ENCODE measurements around the gene REEP5. TPM values are rescaled to one million over a fixed set of nuclear protein-coding genes. Genes with fewer than 3 reads are reported as not detected.

The REEP5 gene
- total RNA-seq, 1 experiment from 2014 or later: 50.5 TPM

DNA sequence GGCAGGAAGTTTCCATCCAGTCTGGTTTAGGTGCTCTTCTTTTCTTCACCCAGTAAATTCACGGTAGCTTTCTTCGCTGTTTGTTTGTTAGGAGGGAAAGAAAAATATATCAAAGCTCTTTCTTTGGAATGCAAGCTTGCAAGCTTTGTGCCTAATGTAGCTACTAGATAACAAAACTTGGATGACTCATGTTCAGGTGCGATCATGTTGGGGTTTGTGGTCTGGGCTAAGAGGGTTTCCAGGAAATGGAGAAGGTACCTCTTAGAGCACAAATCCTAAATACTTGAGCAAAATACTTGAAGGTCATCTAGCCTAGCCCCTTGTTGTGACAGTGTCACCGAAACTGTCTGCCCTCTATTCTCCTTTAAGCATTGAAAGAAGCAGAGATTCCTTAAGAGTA lies 43.3 kb downstream of the REEP5 start:
- BruUV-seq (replicated peaks): no TSS peak
- no peak for DNase-seq (ENCODE audit: low spot score)
- Histone ChIP-seq H3K36me3 (ENCODE audit: insufficient read depth, low read length, poor library complexity, severe bottlenecking) (peaks cover 28% of the 10 kb centered on the region), H3K4me3 (ENCODE audit: low read depth, low read length, poor library complexity, severe bottlenecking) (no peak overlapping the region), H3K27me3 (replicated peaks; ENCODE audit: insufficient read depth, low read depth, low read length, poor library complexity) (no peaks in the 10 kb centered on the region), H3K27ac (ENCODE audit: low read depth, low read length, poor library complexity, severe bottlenecking) (no peak overlapping the region), H3K9me3 (ENCODE audit: low read depth, low read length, poor library complexity, severe bottlenecking) (no peaks in the 10 kb centered on the region), H3K4me1 (ENCODE audit: insufficient read depth, low read length, poor library complexity, severe bottlenecking) (no peaks in the 10 kb centered on the region)
- ChIA-PET POLR2A (ENCODE audit: low non-redundant PET) (no interaction called here), CTCF (no interaction called here)
- no peak for TF ChIP-seq EZH2 (IDR thresholded peaks at IDR 0.05; ENCODE audit: borderline replicate concordance, low read depth, low read length, poor library complexity, severe bottlenecking)
- TF ChIP-seq, protein P1, sequence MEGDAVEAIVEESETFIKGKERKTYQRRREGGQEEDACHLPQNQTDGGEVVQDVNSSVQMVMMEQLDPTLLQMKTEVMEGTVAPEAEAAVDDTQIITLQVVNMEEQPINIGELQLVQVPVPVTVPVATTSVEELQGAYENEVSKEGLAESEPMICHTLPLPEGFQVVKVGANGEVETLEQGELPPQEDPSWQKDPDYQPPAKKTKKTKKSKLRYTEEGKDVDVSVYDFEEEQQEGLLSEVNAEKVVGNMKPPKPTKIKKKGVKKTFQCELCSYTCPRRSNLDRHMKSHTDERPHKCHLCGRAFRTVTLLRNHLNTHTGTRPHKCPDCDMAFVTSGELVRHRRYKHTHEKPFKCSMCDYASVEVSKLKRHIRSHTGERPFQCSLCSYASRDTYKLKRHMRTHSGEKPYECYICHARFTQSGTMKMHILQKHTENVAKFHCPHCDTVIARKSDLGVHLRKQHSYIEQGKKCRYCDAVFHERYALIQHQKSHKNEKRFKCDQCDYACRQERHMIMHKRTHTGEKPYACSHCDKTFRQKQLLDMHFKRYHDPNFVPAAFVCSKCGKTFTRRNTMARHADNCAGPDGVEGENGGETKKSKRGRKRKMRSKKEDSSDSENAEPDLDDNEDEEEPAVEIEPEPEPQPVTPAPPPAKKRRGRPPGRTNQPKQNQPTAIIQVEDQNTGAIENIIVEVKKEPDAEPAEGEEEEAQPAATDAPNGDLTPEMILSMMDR (conservative IDR thresholded peaks at IDR 0.05; ENCODE audit: low read depth, low read length): no peak
- intact Hi-C loops (cut with micrococcal nuclease; ENCODE audit: unreplicated experiment): no loop called here

DNA sequence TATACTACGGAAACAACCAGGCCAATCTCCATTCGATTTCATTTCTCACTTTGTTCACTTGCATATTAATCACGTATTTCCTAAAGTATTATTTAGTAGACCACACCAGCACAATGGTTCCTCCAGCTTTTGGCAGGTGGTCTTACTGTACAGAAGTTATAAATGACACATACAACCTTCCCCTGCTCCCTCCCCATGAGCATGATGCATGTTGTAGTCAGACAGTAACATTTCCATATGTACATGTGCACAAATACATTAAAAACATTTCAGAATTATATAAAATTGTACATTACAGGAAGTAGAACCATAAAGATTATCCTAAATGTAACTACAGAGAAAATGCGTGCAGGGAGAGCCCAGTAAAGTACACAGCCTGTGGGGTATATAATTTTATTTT lies 43.9 kb downstream of the REEP5 start:
- ChIA-PET POLR2A (ENCODE audit: low non-redundant PET) (no interaction called here), CTCF (no interaction called here)
- Histone ChIP-seq H3K36me3 (ENCODE audit: insufficient read depth, low read length, poor library complexity, severe bottlenecking) (peaks cover 28% of the 10 kb centered on the region), H3K27ac (ENCODE audit: low read depth, low read length, poor library complexity, severe bottlenecking) (no peak overlapping the region), H3K9me3 (ENCODE audit: low read depth, low read length, poor library complexity, severe bottlenecking) (no peaks in the 10 kb centered on the region), H3K27me3 (replicated peaks; ENCODE audit: insufficient read depth, low read depth, low read length, poor library complexity) (no peaks in the 10 kb centered on the region), H3K4me1 (ENCODE audit: insufficient read depth, low read length, poor library complexity, severe bottlenecking) (no peaks in the 10 kb centered on the region), H3K4me3 (ENCODE audit: low read depth, low read length, poor library complexity, severe bottlenecking) (no peak overlapping the region)
- no TSS peak for BruUV-seq (replicated peaks)
- intact Hi-C loops (cut with micrococcal nuclease; ENCODE audit: unreplicated experiment): no loop called here
- no peak for TF ChIP-seq EZH2 (IDR thresholded peaks at IDR 0.05; ENCODE audit: borderline replicate concordance, low read depth, low read length, poor library complexity, severe bottlenecking)
- TF ChIP-seq, protein P1 (conservative IDR thresholded peaks at IDR 0.05; ENCODE audit: low read depth, low read length): no peak
- no peak for DNase-seq (ENCODE audit: low spot score)

DNA sequence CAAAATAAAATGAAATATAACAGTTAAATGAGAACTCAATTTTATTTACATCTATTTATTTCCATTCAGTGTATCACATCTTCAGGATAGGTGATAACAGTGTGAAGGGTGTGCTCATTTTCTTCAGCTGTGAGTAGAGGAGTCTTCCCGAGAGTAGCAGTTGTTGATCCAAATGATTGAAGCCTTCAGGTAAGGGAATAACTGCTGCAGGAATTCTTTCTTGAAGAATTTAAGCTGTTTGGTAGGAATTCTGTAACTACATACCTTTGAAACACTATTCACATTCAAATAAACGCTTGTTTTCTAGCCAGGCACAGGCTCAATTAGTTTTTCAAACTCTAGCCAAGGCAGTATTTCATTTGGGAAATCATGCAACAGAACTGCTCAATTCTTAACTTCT lies 45.7 kb downstream of the REEP5 start:
- no TSS peak for BruUV-seq (replicated peaks)
- no peak for TF ChIP-seq EZH2 (IDR thresholded peaks at IDR 0.05; ENCODE audit: borderline replicate concordance, low read depth, low read length, poor library complexity, severe bottlenecking)
- TF ChIP-seq, protein P1 (conservative IDR thresholded peaks at IDR 0.05; ENCODE audit: low read depth, low read length): no peak
- POLR2A ChIA-PET (ENCODE audit: low non-redundant PET): no interaction called here
- Histone ChIP-seq H3K4me3 (ENCODE audit: low read depth, low read length, poor library complexity, severe bottlenecking) (no peak overlapping the region), H3K27ac (ENCODE audit: low read depth, low read length, poor library complexity, severe bottlenecking) (no peak overlapping the region), H3K27me3 (replicated peaks; ENCODE audit: insufficient read depth, low read depth, low read length, poor library complexity) (no peaks in the 10 kb centered on the region), H3K4me1 (ENCODE audit: insufficient read depth, low read length, poor library complexity, severe bottlenecking) (no peaks in the 10 kb centered on the region), H3K36me3 (ENCODE audit: insufficient read depth, low read length, poor library complexity, severe bottlenecking) (peaks cover 28% of the 10 kb centered on the region), H3K9me3 (ENCODE audit: low read depth, low read length, poor library complexity, severe bottlenecking) (no peaks in the 10 kb centered on the region)
- no peak for DNase-seq (ENCODE audit: low spot score)
- CTCF ChIA-PET: no interaction called here
- intact Hi-C loops (cut with micrococcal nuclease; ENCODE audit: unreplicated experiment): no loop called here
